ENCODE measurements around the gene CNPY1. TPM values are rescaled to one million over a fixed set of nuclear protein-coding genes. Genes with fewer than 3 reads are reported as not detected.

CNPY1 gene
- total and polyA plus RNA-seq, 2 donors (not counting 1 experiment from before 2014, with no cell fraction given): not detected

- H3K79me2 ChIP-seq (ENCODE audit: control insufficient read depth, insufficient read depth, low read length): no peaks in the 10 kb centered on the region
- POLR2A ChIA-PET: no interaction called here
- H3K36me3 ChIP-seq (replicated peaks in 1 of 2; ENCODE audit: control extremely low read depth in 1 of 2, control insufficient read depth in 1 of 2, extremely low read depth in 1 of 2, insufficient read depth in 2 of 2, low read length in 1 of 2): no peaks in the 10 kb centered on the region
- 79% methylated on average over 14 of the region's 14 CpGs for WGBS (ENCODE audit: insufficient coverage)
- no peak for TF ChIP-seq EZH2 (IDR thresholded peaks at IDR 0.05; ENCODE audit: borderline replicate concordance, insufficient read depth, low read depth, low read length, poor library complexity, severe bottlenecking)
- TF ChIP-seq CTCF (IDR thresholded peaks at IDR 0.05): no peak
- CTCF ChIA-PET: interaction anchor here (1.0 to 2.2 kb wide), 2 partner anchors 8 to 176 kb away, joined by 3 to 8 read pairs; no protein-coding TSS in a partner anchor
- H3K9ac ChIP-seq (ENCODE audit: low read length): no peak overlapping the region
- no peak overlapping the region for H3K27ac ChIP-seq (ENCODE audit: low read length in 2 of 2)
- H3K4me1 Mint-ChIP-seq: no peaks in the 10 kb centered on the region
- H3K4me3 Mint-ChIP-seq: no peak overlapping the region
- no peak overlapping the region for H3K4me2 ChIP-seq (replicated peaks; ENCODE audit: low read depth, low read length, poor library complexity, severe bottlenecking)
- H3K9me3 Mint-ChIP-seq (ENCODE audit: insufficient read depth): no peaks in the 10 kb centered on the region
- peaks cover 0 to 17% (median 0%) of the 10 kb centered on the region in 4 experiments for H3K27me3 ChIP-seq (replicated peaks in 1 of 4; ENCODE audit: control extremely low read depth in 1 of 4, control insufficient read depth in 3 of 4, insufficient read depth in 4 of 4, low read length in 3 of 4)
- DNase-seq (no peak), ATAC-seq (ENCODE audit: low read depth) (no peak)
- H2AFZ ChIP-seq (ENCODE audit: insufficient read depth, low read depth, low read length, poor library complexity, severe bottlenecking): no peak overlapping the region
- no peaks in the 10 kb centered on the region for H3K4me1 ChIP-seq (ENCODE audit: control insufficient read depth in 2 of 2, insufficient read depth in 2 of 2, low read length in 2 of 2)
- H3K9me3 ChIP-seq (ENCODE audit: control extremely low read depth in 1 of 3, control insufficient read depth in 2 of 3, insufficient read depth in 1 of 3, low read length in 2 of 3): no peaks in the 10 kb centered on the region
- H3K27ac Mint-ChIP-seq: no peak overlapping the region
- no peak overlapping the region for H3K4me3 ChIP-seq (ENCODE audit: control extremely low read depth in 1 of 5, extremely low read depth in 1 of 5, insufficient read depth in 1 of 5, low read depth in 2 of 5, low read length in 4 of 5)
- peaks cover 36% of the 10 kb centered on the region for H3K27me3 Mint-ChIP-seq
- intact Hi-C loops (cut with micrococcal nuclease): no loop called here
- H4K20me1 ChIP-seq (ENCODE audit: control insufficient read depth, insufficient read depth, low read length, poor library complexity, severe bottlenecking): no peaks in the 10 kb centered on the region
These were observed 44.9 kb upstream of the CNPY1 start for GRCh38 chr7:155591055-155591775.
